ENCODE results near the gene AFF1.
A peak's percentile ranks its signal among the peaks of the same experiment; 100 is the strongest.

Gene AFF1

GRCh38 chr4:86934771-86935565 lies at the start of gene AFF1:
AFF1 (plus strand) TSS chr4:86935011; CDS start chr4:86948534, 13,523 bp downstream.
- no peak within 1 kb of the TSS for H3K27ac ChIP-seq (ENCODE audit: low read length)
- DNase-seq (ENCODE audit: low read depth, low spot score) = no peak
- WGBS (ENCODE audit: insufficient coverage, insufficient read length) = no CpG with 5 or more reads among the region's 97 CpGs

GRCh38 chr4:86890790-86891189 lies 44.0 kb upstream of the AFF1 start:
- Histone ChIP-seq H3K4me3 (ENCODE audit: low read length) (no peak overlapping the region), H3K27ac (ENCODE audit: low read length) (no peak overlapping the region), H3K27me3 (ENCODE audit: control insufficient read depth, insufficient read depth, low read length) (no peaks in the 10 kb centered on the region), H3K4me1 (ENCODE audit: control insufficient read depth, insufficient read depth, low read length) (peaks cover 4% of the 10 kb centered on the region; the same call in 1 of the 2 replicates), H3K36me3 (ENCODE audit: control insufficient read depth, insufficient read depth, low read length) (no peaks in the 10 kb centered on the region), H3K9me3 (ENCODE audit: control insufficient read depth, insufficient read depth, low read length) (no peaks in the 10 kb centered on the region)
- WGBS (ENCODE audit: insufficient coverage, insufficient read length) = no CpG with 5 or more reads among the region's 7 CpGs
- DNase-seq (ENCODE audit: low read depth, low spot score) = no peak

More at GRCh38 chr4:86934771-86935565, at the start of gene AFF1:
- H3K9me3 ChIP-seq (ENCODE audit: control insufficient read depth, insufficient read depth, low read length) = no peaks in the 10 kb centered on the region
- peak within 1 kb of the TSS; percentile 88 for H3K4me3 ChIP-seq (ENCODE audit: low read length)
- H3K27me3 ChIP-seq (ENCODE audit: control insufficient read depth, insufficient read depth, low read length) = no peaks in the 10 kb centered on the region
- 0 out of 2 replicates have a peak, but pooled peaks cover 2% of the 10 kb centered on the region for H3K36me3 ChIP-seq (ENCODE audit: control insufficient read depth, insufficient read depth, low read length)
- H3K4me1 ChIP-seq (ENCODE audit: control insufficient read depth, insufficient read depth, low read length) = peaks cover 2% of the 10 kb centered on the region; the same call in 1 of the 2 replicates

- no peaks in the 10 kb centered on the region for H3K27me3 ChIP-seq (ENCODE audit: control insufficient read depth, insufficient read depth, low read length)
- H3K36me3 ChIP-seq (ENCODE audit: control insufficient read depth, insufficient read depth, low read length) = no peaks in the 10 kb centered on the region
- H3K9me3 ChIP-seq (ENCODE audit: control insufficient read depth, insufficient read depth, low read length) = no peaks in the 10 kb centered on the region
- no peak within 1 kb of the TSS for H3K27ac ChIP-seq (ENCODE audit: low read length)
- peak; percentile 54 for DNase-seq (ENCODE audit: low read depth, low spot score)
- peaks cover 4% of the 10 kb centered on the region; the same call in 1 of the 2 replicates for H3K4me1 ChIP-seq (ENCODE audit: control insufficient read depth, insufficient read depth, low read length)
- WGBS (ENCODE audit: insufficient coverage, insufficient read length) = no CpG with 5 or more reads among the region's 84 CpGs
- peak within 1 kb of the TSS; percentile 48; the same call in 1 of the 2 replicates for H3K4me3 ChIP-seq (ENCODE audit: low read length)
These were observed 42.8 kb upstream of the AFF1 start, which contains the start of gene C4orf36 for GRCh38 chr4:86891762-86892635. C4orf36 (minus strand) TSS chr4:86892422; CDS start chr4:86891520, 902 bp downstream.

GRCh38 chr4:86892636-86892960 lies 42.2 kb upstream of the AFF1 start:
- Histone ChIP-seq H3K4me3 (ENCODE audit: low read length) (peak overlapping the region; percentile 48; the same call in 1 of the 2 replicates), H3K27ac (ENCODE audit: low read length) (no peak overlapping the region), H3K27me3 (ENCODE audit: control insufficient read depth, insufficient read depth, low read length) (no peaks in the 10 kb centered on the region), H3K9me3 (ENCODE audit: control insufficient read depth, insufficient read depth, low read length) (no peaks in the 10 kb centered on the region), H3K36me3 (ENCODE audit: control insufficient read depth, insufficient read depth, low read length) (no peaks in the 10 kb centered on the region), H3K4me1 (ENCODE audit: control insufficient read depth, insufficient read depth, low read length) (peaks cover 4% of the 10 kb centered on the region; the same call in 1 of the 2 replicates)
- WGBS (ENCODE audit: insufficient coverage, insufficient read length) = no CpG with 5 or more reads among the region's 13 CpGs
- no peak for DNase-seq (ENCODE audit: low read depth, low spot score)

- Histone ChIP-seq H3K27me3 (ENCODE audit: control insufficient read depth, insufficient read depth, low read length) (no peaks in the 10 kb centered on the region), H3K9me3 (ENCODE audit: control insufficient read depth, insufficient read depth, low read length) (no peaks in the 10 kb centered on the region), H3K4me3 (ENCODE audit: low read length) (no peak overlapping the region), H3K4me1 (ENCODE audit: control insufficient read depth, insufficient read depth, low read length) (peaks cover 4% of the 10 kb centered on the region; the same call in 1 of the 2 replicates), H3K27ac (ENCODE audit: low read length) (no peak overlapping the region), H3K36me3 (ENCODE audit: control insufficient read depth, insufficient read depth, low read length) (no peaks in the 10 kb centered on the region)
- DNase-seq (ENCODE audit: low read depth, low spot score) = no peak
- WGBS (ENCODE audit: insufficient coverage, insufficient read length) = no CpG with 5 or more reads among the region's 19 CpGs
These were observed 41.7 kb upstream of the AFF1 start for GRCh38 chr4:86893136-86893535.

GRCh38 chr4:86894455-86894854 lies 40.4 kb upstream of the AFF1 start:
- Histone ChIP-seq H3K4me1 (ENCODE audit: control insufficient read depth, insufficient read depth, low read length) (peaks cover 4% of the 10 kb centered on the region; the same call in 1 of the 2 replicates), H3K27me3 (ENCODE audit: control insufficient read depth, insufficient read depth, low read length) (no peaks in the 10 kb centered on the region), H3K9me3 (ENCODE audit: control insufficient read depth, insufficient read depth, low read length) (no peaks in the 10 kb centered on the region), H3K4me3 (ENCODE audit: low read length) (no peak overlapping the region), H3K36me3 (ENCODE audit: control insufficient read depth, insufficient read depth, low read length) (no peaks in the 10 kb centered on the region), H3K27ac (ENCODE audit: low read length) (no peak overlapping the region)
- no peak for DNase-seq (ENCODE audit: low read depth, low spot score)

GRCh38 chr4:86895692-86896488 lies 38.9 kb upstream of the AFF1 start:
- H3K4me3 ChIP-seq (ENCODE audit: low read length) = no peak overlapping the region
- H3K9me3 ChIP-seq (ENCODE audit: control insufficient read depth, insufficient read depth, low read length) = no peaks in the 10 kb centered on the region
- no peaks in the 10 kb centered on the region for H3K27me3 ChIP-seq (ENCODE audit: control insufficient read depth, insufficient read depth, low read length)
- H3K36me3 ChIP-seq (ENCODE audit: control insufficient read depth, insufficient read depth, low read length) = no peaks in the 10 kb centered on the region
- H3K27ac ChIP-seq (ENCODE audit: low read length) = no peak overlapping the region
- DNase-seq (ENCODE audit: low read depth, low spot score) = no peak
- peaks cover 4% of the 10 kb centered on the region; the same call in 1 of the 2 replicates for H3K4me1 ChIP-seq (ENCODE audit: control insufficient read depth, insufficient read depth, low read length)
- no CpG with 5 or more reads among the region's 6 CpGs for WGBS (ENCODE audit: insufficient coverage, insufficient read length)

- Histone ChIP-seq H3K27ac (ENCODE audit: low read length) (no peak overlapping the region), H3K27me3 (ENCODE audit: control insufficient read depth, insufficient read depth, low read length) (no peaks in the 10 kb centered on the region), H3K36me3 (ENCODE audit: control insufficient read depth, insufficient read depth, low read length) (no peaks in the 10 kb centered on the region), H3K9me3 (ENCODE audit: control insufficient read depth, insufficient read depth, low read length) (no peaks in the 10 kb centered on the region), H3K4me3 (ENCODE audit: low read length) (no peak overlapping the region), H3K4me1 (ENCODE audit: control insufficient read depth, insufficient read depth, low read length) (peaks cover 4% of the 10 kb centered on the region; the same call in 1 of the 2 replicates)
- DNase-seq (ENCODE audit: low read depth, low spot score) = no peak
- no CpG with 5 or more reads among the region's 4 CpGs for WGBS (ENCODE audit: insufficient coverage, insufficient read length)
These were observed 38.2 kb upstream of the AFF1 start for GRCh38 chr4:86896596-86896995.

GRCh38 chr4:86898562-86898961 lies 36.2 kb upstream of the AFF1 start:
- no peak overlapping the region for H3K27ac ChIP-seq (ENCODE audit: low read length)
- H3K4me1 ChIP-seq (ENCODE audit: control insufficient read depth, insufficient read depth, low read length) = no peaks in the 10 kb centered on the region
- no peak overlapping the region for H3K4me3 ChIP-seq (ENCODE audit: low read length)
- no CpG with 5 or more reads among the region's 4 CpGs for WGBS (ENCODE audit: insufficient coverage, insufficient read length)
- no peaks in the 10 kb centered on the region for H3K9me3 ChIP-seq (ENCODE audit: control insufficient read depth, insufficient read depth, low read length)
- no peaks in the 10 kb centered on the region for H3K36me3 ChIP-seq (ENCODE audit: control insufficient read depth, insufficient read depth, low read length)
- H3K27me3 ChIP-seq (ENCODE audit: control insufficient read depth, insufficient read depth, low read length) = no peaks in the 10 kb centered on the region
- no peak for DNase-seq (ENCODE audit: low read depth, low spot score)

- DNase-seq (ENCODE audit: low read depth, low spot score) = no peak
- no CpG with 5 or more reads among the region's 3 CpGs for WGBS (ENCODE audit: insufficient coverage, insufficient read length)
- Histone ChIP-seq H3K27me3 (ENCODE audit: control insufficient read depth, insufficient read depth, low read length) (no peaks in the 10 kb centered on the region), H3K27ac (ENCODE audit: low read length) (no peak overlapping the region), H3K9me3 (ENCODE audit: control insufficient read depth, insufficient read depth, low read length) (no peaks in the 10 kb centered on the region), H3K4me1 (ENCODE audit: control insufficient read depth, insufficient read depth, low read length) (no peaks in the 10 kb centered on the region), H3K4me3 (ENCODE audit: low read length) (no peak overlapping the region), H3K36me3 (ENCODE audit: control insufficient read depth, insufficient read depth, low read length) (no peaks in the 10 kb centered on the region)
These were observed 32.9 kb upstream of the AFF1 start for GRCh38 chr4:86901864-86902263.
